Measurements from ENCODE around the gene YTHDF2. TPM values are rescaled to one million over a fixed set of nuclear protein-coding genes. Genes with fewer than 3 reads are reported as not detected.

Gene YTHDF2
- total and polyA plus RNA-seq, 2 donors from 2014 or later, result 38.2 to 61.0 TPM

DNA sequence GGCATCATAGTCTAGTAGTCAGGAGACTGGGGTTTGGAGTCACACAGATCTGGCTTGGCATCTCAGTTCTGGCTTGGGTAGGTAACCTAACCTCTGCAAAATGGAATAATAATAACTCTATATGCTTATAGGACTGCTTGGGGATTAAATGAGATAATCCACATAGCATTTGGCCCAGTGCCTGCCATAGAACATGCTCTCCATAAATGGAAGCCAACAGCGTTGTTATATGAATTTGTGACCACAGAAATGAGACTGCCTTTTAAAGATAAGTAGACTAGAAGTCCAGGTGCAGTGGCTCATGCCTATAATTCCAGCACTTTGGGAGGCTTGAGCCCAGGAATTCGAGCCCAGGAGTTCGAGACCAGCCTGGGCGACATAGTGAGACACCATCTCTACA lies 71.2 kb downstream of the YTHDF2 start:
- intact Hi-C loops (cut with DNase I), result no loop called here
- no peak for DNase-seq
- Histone ChIP-seq H3K27me3 (ENCODE audit: control insufficient read depth, insufficient read depth, low read length) (peaks cover 11% of the 10 kb centered on the region), H3K27ac (ENCODE audit: low read depth in 2 of 2, low read length in 2 of 2) (no peak overlapping the region), H3K4me1 (ENCODE audit: control insufficient read depth in 2 of 3, insufficient read depth in 2 of 3, low read depth in 1 of 3, low read length in 3 of 3) (no peaks in the 10 kb centered on the region), H3K9me3 (ENCODE audit: control insufficient read depth in 2 of 3, insufficient read depth in 1 of 3, low read length in 3 of 3) (peaks cover 0 to 4% (median 0%) of the 10 kb centered on the region in 3 donors), H3K4me3 (ENCODE audit: low read length in 3 of 3) (no peak overlapping the region), H3K36me3 (ENCODE audit: control insufficient read depth in 2 of 3, insufficient read depth in 3 of 3, low read length in 3 of 3) (no peaks in the 10 kb centered on the region), H3K9ac (ENCODE audit: low read length in 3 of 3) (no peak overlapping the region)
- no peak for FAIRE-seq
- TF ChIP-seq, protein P1, sequence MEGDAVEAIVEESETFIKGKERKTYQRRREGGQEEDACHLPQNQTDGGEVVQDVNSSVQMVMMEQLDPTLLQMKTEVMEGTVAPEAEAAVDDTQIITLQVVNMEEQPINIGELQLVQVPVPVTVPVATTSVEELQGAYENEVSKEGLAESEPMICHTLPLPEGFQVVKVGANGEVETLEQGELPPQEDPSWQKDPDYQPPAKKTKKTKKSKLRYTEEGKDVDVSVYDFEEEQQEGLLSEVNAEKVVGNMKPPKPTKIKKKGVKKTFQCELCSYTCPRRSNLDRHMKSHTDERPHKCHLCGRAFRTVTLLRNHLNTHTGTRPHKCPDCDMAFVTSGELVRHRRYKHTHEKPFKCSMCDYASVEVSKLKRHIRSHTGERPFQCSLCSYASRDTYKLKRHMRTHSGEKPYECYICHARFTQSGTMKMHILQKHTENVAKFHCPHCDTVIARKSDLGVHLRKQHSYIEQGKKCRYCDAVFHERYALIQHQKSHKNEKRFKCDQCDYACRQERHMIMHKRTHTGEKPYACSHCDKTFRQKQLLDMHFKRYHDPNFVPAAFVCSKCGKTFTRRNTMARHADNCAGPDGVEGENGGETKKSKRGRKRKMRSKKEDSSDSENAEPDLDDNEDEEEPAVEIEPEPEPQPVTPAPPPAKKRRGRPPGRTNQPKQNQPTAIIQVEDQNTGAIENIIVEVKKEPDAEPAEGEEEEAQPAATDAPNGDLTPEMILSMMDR (IDR thresholded peaks at IDR 0.05; ENCODE audit: borderline replicate concordance, extremely low read depth, insufficient read depth), result no peak

DNA sequence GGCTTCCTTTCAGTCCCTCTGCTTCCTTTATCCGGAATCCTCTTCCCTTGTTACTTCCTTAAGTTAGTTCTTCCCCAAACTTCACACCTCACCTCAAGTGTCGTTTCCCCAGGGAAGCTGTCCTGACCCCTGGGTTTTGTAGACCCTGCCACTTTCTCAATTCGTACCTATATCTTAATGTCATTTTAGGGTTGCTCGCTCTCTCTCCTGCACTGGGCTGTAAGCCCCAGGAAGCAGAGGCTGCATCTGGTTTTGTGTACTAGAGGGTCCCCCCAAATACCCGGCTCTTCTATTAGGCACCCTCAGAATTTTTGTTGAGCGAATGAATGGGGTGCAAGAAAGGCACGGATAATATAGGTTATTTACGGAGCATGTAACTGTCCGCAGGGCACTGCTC lies 74.6 kb downstream of the YTHDF2 start:
- TF ChIP-seq, protein P1 (IDR thresholded peaks at IDR 0.05; ENCODE audit: borderline replicate concordance, extremely low read depth, insufficient read depth), result no peak
- Histone ChIP-seq H3K9me3 (ENCODE audit: control insufficient read depth in 2 of 3, insufficient read depth in 1 of 3, low read length in 3 of 3) (no peaks in the 10 kb centered on the region), H3K4me3 (ENCODE audit: low read length in 3 of 3) (no peak overlapping the region), H3K27ac (ENCODE audit: low read depth in 2 of 2, low read length in 2 of 2) (no peak overlapping the region), H3K36me3 (ENCODE audit: control insufficient read depth in 2 of 3, insufficient read depth in 3 of 3, low read length in 3 of 3) (no peaks in the 10 kb centered on the region), H3K4me1 (ENCODE audit: control insufficient read depth in 2 of 3, insufficient read depth in 2 of 3, low read depth in 1 of 3, low read length in 3 of 3) (no peaks in the 10 kb centered on the region), H3K9ac (ENCODE audit: low read length in 3 of 3) (no peak overlapping the region), H3K27me3 (ENCODE audit: control insufficient read depth, insufficient read depth, low read length) (peaks cover 11% of the 10 kb centered on the region)
- DNase-seq (no peak), FAIRE-seq (no peak)
- intact Hi-C loops (cut with DNase I), result no loop called here

DNA sequence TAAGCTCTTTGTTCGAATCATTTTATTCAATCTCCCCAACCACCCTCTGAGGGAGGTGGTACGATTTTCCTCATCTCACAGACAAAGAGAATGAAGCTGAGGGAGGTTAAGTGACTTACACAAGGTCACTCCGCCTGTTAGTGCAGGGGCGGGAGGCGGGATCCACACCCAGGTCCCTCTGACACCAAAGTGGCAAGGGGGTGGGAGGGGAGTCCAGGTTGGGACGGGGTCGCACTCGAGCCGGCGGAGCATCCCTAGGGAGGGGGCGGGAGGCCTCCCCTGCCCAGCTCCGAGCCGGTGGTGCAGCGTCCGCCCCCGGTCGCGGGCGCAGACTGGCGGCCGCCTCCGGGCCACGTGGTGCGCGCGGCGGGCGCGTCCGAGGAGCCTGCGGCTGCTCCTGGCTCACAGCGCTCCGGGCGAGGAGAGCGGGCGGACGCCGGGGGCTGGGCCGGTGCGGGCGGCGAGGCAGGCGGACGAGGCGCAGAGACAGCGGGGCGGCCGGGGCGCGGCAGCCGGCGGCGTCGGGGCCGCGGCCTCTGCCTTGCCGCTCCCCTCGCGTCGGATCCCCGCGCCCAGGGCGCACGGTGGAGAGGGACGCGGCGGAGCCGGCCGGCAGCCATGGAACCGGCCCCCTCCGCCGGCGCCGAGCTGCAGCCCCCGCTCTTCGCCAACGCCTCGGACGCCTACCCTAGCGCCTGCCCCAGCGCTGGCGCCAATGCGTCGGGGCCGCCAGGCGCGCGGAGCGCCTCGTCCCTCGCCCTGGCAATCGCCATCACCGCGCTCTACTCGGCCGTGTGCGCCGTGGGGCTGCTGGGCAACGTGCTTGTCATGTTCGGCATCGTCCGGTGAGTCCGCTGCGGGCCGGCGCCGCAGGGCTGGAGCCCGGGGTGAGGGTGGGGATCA lies 75.3 kb downstream of the YTHDF2 start, which contains the start of gene OPRD1:
TSS of gene OPRD1 (plus strand) at position 405 of the 903 bp plus-strand sequence. CDS start at position 619, 214 bp downstream.
- no peaks in the 10 kb centered on the region for H3K36me3 ChIP-seq (ENCODE audit: control insufficient read depth in 2 of 3, insufficient read depth in 3 of 3, low read length in 3 of 3)
- H3K27me3 ChIP-seq (ENCODE audit: control insufficient read depth, insufficient read depth, low read length), result peaks cover 11% of the 10 kb centered on the region
- TF ChIP-seq, protein P1 (IDR thresholded peaks at IDR 0.05; ENCODE audit: borderline replicate concordance, extremely low read depth, insufficient read depth), result no peak
- H3K9ac ChIP-seq (ENCODE audit: low read length in 3 of 3), result no peak within 1 kb of the TSS
- no peaks in the 10 kb centered on the region for H3K9me3 ChIP-seq (ENCODE audit: control insufficient read depth in 2 of 3, insufficient read depth in 1 of 3, low read length in 3 of 3)
- FAIRE-seq (no peak), DNase-seq (peak in 3 of 5 donors; percentile 44 to 72 (median 47))
- no peak within 1 kb of the TSS for H3K27ac ChIP-seq (ENCODE audit: low read depth in 2 of 2, low read length in 2 of 2)
- intact Hi-C loops (cut with DNase I), result no loop called here
- H3K4me3 ChIP-seq (ENCODE audit: low read length in 3 of 3), result no peak within 1 kb of the TSS
- no peaks in the 10 kb centered on the region for H3K4me1 ChIP-seq (ENCODE audit: control insufficient read depth in 2 of 3, insufficient read depth in 2 of 3, low read depth in 1 of 3, low read length in 3 of 3)
